Stimulated activated CD4-positive, alpha-beta T cell treated with anti-CD3 and anti-CD28 coated beads, Interleukin-15, amount 100 ng/mL, for 1 hour (primary cell): ENCODE results near the gene TTC27.

ENCODE experiments used
- DNase-seq, 2 donors: peaks; one replicate each; pipeline ENCODE4 v3.0.0-alpha.2; 2020; ENCODE audit warnings: low read depth in 1 of 2, low spot score in 1 of 2

Gene TTC27

GRCh38 chr2:32666704-32667103 lies 38.9 kb downstream of the TTC27 start:
- no peak for DNase-seq

GRCh38 chr2:32668254-32668653 lies 40.4 kb downstream of the TTC27 start:
- DNase-seq: no peak

GRCh38 chr2:32671885-32672533 lies 44.2 kb downstream of the TTC27 start:
- DNase-seq: no peak

DNA sequence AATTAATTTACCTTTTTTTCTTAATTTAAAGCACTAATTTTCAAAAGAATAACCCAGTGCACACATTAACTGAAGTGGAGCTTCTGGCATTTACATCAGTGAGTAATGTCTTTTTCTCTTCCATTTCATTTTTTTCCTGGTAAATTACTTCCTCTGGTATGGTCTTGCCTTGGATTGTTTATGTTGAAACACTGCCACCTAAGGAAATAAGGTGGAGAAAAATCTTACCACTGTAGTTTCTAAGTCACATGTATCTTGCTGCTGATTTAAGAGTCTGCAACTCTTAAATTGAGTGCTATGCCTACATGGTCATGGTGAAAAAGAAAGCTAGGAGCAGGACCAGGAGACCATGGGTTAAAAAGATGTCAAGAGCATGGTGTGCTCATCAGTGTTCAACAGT lies 51.0 kb downstream of the TTC27 start:
- DNase-seq: no peak

DNA sequence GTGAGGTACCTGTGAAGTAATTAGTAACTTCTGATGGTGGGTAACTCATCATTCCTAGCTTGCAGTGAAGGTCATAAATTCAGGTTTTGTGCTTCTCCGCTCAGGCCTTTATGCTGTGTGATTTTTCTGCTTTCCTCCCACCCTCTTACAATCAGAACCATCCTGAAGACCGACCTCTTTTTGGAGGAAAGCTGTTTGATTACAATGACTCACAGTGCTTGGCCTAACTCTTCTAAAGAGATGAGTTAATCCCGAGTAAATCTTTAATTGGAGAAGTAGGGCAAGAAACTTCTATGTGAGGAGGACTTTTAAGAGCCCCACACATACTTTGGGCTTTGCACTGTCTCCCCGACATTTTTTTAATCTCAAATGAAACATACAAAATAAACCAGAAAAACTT lies 53.1 kb downstream of the TTC27 start:
- no peak for DNase-seq

GRCh38 chr2:32683520-32684086 lies 55.8 kb downstream of the TTC27 start:
- DNase-seq: no peak

DNA sequence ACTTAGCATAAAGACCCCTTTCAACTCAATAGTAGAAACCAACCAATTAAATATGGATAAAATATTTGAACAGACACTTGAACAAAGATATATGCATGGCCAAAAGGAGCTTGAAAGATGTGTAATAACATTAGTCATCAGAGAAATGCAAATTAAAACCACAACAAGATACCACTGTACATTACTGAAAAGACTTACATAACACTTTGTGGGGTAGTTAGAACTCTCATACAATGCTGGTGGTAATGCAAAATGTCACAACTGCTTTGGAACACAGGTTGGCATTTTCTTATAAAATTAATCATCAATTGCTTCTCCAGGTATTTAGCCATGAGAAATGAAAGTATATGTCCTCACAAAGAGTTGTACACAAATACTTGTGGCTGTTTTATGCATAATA lies 60.7 kb downstream of the TTC27 start:
- DNase-seq: no peak

GRCh38 chr2:32691678-32692077 lies 63.8 kb downstream of the TTC27 start:
- no peak for DNase-seq

GRCh38 chr2:32696439-32696838 lies 68.6 kb downstream of the TTC27 start:
- no peak for DNase-seq

DNA sequence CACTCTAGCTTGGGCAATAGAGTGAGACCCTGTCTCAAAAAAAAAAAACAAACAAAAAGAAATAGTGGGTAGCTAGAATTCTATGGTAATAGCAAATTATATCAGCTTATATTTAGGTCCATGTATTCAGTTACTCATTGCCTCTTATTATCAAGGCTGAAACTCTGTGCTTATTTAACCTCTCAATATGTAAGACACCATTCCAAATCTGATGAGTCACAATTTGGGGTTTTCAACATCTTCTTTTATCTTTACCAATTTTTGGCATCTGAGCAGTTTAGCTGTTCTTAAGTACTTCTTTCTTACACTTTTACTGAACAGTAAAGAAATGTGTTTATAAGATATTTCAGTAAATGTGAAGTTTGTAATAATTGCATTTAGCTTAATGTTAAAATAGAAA lies 69.3 kb downstream of the TTC27 start:
- DNase-seq: no peak

GRCh38 chr2:32699151-32699550 lies 71.3 kb downstream of the TTC27 start:
- DNase-seq: no peak

DNA sequence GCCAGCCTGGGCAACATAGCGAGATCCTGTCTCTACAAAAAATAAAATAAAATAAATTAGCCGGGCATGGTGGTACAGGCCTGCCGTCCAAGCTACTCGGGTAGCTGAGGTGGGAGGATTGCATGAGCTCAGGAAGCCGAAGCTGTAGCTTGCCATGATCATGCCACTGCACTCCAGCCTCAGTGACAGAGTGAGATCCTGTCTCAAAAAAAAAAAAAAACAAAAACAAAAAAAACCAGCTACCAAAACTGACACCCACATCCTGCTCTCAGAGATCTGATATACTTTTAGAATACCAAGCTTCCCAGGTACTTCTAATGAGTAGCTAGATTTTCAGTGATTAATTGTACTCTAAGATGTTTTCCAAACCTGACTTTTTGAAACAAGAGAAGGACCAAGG lies 74.0 kb downstream of the TTC27 start:
- DNase-seq: no peak

DNA sequence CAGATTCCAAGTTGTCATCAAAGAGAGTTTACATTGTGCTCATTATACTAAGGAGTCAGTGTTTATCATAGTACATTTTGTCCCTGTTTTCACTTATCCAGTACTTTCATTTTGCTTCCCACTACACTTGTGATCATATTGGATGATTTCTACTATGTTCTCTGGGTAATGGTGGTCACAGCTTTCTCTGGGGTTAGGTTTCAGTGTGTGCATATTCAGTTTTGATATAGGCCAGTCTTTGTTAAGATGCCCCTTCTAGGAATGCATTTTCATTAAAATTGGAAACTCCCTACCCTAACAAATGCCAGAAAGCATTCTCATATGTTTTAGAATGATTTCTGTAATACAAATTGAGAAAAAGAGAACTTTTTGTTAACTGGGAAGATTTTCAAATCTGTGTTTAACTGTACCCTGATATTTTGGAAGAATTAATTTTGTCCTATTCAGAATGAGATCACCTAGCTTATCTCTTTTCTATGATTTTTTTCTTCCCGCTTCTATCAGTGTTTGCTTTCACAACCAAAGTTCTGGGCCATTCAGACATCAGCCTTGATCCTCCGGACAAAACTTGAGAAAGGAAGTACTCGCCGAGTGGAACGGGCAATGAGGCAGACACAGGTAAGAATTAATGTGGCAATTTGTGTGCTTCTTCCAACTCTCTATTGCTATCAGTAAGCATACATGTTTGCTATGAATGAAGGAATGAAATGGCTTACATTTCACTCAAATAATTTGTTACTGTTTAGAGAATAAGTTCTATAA lies 74.6 kb downstream of the TTC27 start:
- DNase-seq: no peak

DNA sequence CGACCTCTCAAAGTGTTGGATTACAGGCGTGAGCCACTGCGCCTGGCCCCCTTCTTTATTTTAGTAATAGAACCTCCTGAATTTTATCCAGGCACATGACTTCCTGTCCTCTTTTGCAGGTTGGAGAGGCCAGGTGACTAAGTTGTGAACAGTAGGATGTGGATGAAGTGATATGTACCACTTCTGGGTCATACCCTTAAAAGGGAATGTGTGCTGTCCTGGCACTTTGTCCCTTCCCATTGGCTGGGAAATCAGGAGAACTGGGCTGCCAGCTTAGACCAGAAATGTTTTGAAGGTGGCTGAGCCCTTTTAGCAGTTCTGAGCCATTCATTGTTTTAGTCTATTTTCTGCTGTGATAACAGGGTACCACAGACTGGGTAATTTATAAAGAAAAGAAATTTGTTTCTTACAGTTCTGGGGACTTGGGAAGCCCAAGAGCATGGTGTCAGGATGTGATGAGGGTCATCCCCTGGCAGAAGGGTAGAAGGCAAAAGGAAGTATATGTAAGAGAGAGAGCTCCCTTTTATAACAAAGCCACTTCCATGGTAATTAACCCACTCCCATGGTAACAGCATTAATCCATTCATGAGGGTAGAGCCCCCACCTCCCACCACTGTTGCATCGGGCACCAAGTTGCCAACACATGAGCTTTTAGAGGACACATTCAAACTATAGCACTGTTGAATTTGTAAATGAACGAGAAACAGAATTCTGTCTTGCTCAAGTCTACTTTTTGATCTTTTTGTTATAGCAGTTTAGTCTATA lies 79.1 kb downstream of the TTC27 start:
- DNase-seq: no peak

DNA sequence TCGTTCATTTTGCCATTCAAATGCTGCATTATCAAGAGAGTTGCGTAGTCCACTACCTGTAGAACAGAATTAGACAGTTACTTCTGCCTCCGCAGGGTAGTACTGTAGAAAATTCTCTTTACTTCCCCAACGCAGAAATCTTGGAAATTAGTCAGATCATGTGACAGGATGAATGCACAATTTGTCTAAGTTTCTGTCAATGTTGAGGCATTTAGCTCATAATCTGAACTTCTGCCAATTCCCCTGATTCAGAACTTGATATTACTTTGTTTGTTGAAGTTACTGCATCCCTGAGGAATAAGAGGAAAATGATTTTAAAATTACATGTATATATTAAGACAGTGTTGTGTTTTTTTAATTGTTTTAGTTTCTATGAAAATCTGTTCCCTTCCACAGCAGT lies 83.4 kb downstream of the TTC27 start:
- no peak for DNase-seq

DNA sequence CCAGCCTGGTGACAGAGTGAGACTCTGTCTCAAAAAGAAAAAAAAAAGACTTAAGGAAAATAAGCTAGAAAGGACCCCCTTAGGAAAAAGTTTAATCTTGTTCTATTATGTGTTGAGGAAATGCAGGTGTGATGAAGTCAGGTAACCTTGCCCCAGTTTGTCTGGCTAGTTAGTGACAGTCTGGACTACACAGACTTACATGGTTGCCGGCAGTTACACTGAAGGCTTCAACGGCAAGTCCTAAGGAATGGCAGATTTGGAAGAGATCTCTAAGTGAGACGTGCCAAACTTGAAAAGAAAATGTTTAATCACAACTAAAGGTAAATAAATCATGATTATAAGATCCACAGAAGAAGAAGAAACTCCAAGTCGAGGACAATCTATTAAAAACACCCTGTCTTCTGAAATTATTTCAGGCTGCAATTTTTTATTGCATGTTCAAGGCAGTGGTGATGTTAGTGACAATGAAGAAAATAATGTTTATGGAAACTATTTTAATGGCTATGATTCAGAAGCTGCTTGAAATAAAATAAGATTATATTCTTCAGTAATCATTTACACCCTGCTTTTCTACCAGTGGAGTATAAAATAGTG lies 84.2 kb downstream of the TTC27 start:
- no peak for DNase-seq

GRCh38 chr2:32712870-32713269 lies 85.0 kb downstream of the TTC27 start:
- no peak for DNase-seq

DNA sequence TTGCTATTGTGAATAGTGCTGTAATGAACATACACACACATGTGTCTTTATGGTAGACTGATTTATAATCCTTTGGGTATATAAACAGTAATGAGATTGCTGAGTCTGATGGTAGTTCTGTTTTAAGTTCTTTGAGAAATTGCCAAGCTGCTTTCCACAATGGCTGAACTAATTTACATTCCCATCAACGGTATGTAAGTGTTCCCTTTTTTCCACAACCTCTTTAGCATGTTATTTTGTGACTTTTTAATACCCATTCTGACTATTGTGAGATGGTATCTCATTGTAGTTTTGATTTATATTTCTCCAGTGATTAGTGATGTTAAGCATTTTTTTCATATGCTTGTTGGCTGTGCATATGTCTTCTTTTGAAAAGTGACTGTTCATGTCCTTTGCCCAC lies 86.7 kb downstream of the TTC27 start:
- no peak for DNase-seq

DNA sequence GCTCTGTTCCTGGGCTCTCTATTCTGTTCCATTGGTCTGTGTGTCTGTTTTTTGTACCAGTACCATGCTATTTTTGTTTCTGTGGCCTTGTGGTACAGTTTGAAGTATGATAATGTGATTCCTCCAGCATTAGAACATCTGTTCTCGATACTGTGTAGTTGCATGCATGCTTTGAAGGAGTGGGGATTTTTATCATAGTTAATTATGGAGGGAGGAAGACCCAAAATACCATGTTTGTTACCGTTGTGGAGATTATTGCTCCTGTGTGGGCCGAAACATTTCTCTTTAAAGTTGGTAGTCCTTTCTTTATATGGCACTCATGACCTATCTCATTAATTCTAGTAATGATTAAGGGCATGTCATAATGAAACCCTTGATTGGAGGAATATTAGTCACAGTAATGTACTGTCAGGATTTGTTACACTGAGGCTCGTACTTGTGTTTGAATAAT lies 87.6 kb downstream of the TTC27 start:
- DNase-seq: no peak

GRCh38 chr2:32715981-32716380 lies 88.1 kb downstream of the TTC27 start:
- no peak for DNase-seq

DNA sequence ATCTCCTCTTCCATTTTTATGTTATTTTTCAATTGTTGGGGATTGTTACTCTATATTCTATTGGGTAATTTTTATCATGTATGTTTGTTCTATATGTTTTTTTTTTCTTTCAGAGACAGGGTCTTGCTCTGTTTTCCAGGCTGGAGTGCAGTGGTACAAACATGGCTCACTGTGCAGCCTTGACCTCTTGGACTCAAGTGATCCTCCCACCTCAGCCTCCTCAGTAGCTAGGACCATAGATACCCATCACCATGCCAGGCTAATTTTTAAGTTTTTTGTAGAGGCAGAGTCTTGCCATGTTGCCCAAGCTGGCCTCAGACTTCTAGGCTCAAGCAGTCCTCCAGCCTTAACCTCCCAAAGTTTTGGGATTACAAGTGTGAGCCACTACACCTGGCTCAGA lies 88.7 kb downstream of the TTC27 start:
- no peak for DNase-seq
